ENCODE results near the gene PIM1. TPM values are rescaled to one million over a fixed set of nuclear protein-coding genes. Genes with fewer than 3 reads are reported as not detected.

The PIM1 gene
- total and polyA plus RNA-seq, 9 of the 15 experiments (the other 6 are each of a cell fraction or from before 2014, with no cell fraction given), result 19.0 to 789 (median 212) TPM

DNA sequence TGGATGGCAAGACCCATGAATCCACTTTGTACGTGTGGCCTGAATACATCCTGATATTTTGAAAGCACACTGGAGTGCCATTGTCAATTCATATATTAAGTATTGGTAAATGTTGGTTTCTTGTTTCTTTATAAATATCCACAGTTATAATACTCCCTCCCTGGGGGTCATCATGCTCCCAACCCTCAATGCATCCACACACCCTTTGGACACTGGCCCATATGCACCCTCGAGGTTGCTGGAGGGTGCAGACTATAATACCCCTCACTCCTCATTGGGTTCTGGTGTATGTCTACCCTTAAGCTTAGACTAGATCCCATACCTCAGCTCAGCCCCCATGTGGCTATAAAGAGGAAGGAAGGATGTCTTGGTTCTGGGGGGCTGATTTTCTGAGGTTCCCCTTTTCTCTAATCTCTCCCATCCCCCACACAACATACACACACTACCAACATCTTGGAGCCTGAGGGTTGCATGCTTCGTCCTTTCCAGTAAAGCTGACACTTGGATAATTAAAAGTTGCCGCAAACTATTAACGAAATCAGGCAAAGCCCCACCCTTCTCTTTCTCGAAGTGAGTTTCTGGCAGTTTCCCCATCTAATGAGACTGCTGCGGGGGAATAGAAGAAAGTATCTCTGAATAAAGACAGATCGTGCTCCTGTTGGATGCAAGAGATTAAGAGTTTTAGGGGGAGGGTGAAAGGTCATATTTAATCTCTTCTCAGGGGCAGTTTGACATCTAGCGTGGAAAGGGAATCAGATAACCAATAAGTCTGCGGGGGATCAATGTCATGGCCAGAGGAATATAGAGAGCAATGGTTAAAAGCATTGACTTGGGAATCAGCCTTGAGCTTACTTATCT, 7.4 kb downstream of the PIM1 start (continued):
- TF ChIP-seq ZNF282 (CRISPR knock-in tag; IDR thresholded peaks at IDR 0.05), result no peak
- TF ChIP-seq CBFA2T2 (conservative IDR thresholded peaks at IDR 0.05), result peak; percentile 27; the same call in 1 of the 2 replicates
- TF ChIP-seq TEAD4 (IDR thresholded peaks at IDR 0.05; ENCODE audit: low read length), result peak; percentile 39; the same call in 1 of the 2 replicates
- TF ChIP-seq TEAD4 (CRISPR knock-in tag; IDR thresholded peaks at IDR 0.05; ENCODE audit: borderline replicate concordance), result no peak
- TF ChIP-seq NR3C1 (CRISPR knock-in tag; IDR thresholded peaks at IDR 0.05), result no peak
- TF ChIP-seq CREB1 (IDR thresholded peaks at IDR 0.05), result no peak
- TF ChIP-seq CREB1 (CRISPR knock-in tag; IDR thresholded peaks at IDR 0.05), result 0 out of 2 replicates have a peak, but pooled peaks have one; percentile 19
- TF ChIP-seq ETS2 (tag; IDR thresholded peaks at IDR 0.05; ENCODE audit: borderline replicate concordance, poor library complexity, severe bottlenecking), result no peak
- TF ChIP-seq U2AF2 (optimal IDR thresholded peaks at IDR 0.05; ENCODE audit: low read depth, low read length), result no peak
- 0 out of 2 replicates have a peak, but pooled peaks have one; percentile 17 for TF ChIP-seq ZNF445 (CRISPR knock-in tag; IDR thresholded peaks at IDR 0.05; ENCODE audit: low read depth)
- peak; percentile 63 for TF ChIP-seq ARID1B (IDR thresholded peaks at IDR 0.05)
- no peak for TF ChIP-seq THRAP3 (IDR thresholded peaks at IDR 0.05; ENCODE audit: borderline replicate concordance)
- TF ChIP-seq SRF (CRISPR knock-in tag; IDR thresholded peaks at IDR 0.05), result peak in 1 of 2 experiments; percentile 40; a peak in 1 of 4 replicates
- no peak for TF ChIP-seq SIN3B (IDR thresholded peaks at IDR 0.05; ENCODE audit: low read depth)
- no peak for TF ChIP-seq SIX5 (IDR thresholded peaks at IDR 0.05; ENCODE audit: borderline replicate concordance in 1 of 2, insufficient read depth in 1 of 2, low read depth in 1 of 2, low read length in 2 of 2)
- TF ChIP-seq SETDB1 (IDR thresholded peaks at IDR 0.05; ENCODE audit: low read length), result no peak
- TF ChIP-seq ZNF436 (CRISPR knock-in tag; IDR thresholded peaks at IDR 0.05), result peak; percentile 59; the same call in 1 of the 2 replicates
- TF ChIP-seq, protein P1, sequence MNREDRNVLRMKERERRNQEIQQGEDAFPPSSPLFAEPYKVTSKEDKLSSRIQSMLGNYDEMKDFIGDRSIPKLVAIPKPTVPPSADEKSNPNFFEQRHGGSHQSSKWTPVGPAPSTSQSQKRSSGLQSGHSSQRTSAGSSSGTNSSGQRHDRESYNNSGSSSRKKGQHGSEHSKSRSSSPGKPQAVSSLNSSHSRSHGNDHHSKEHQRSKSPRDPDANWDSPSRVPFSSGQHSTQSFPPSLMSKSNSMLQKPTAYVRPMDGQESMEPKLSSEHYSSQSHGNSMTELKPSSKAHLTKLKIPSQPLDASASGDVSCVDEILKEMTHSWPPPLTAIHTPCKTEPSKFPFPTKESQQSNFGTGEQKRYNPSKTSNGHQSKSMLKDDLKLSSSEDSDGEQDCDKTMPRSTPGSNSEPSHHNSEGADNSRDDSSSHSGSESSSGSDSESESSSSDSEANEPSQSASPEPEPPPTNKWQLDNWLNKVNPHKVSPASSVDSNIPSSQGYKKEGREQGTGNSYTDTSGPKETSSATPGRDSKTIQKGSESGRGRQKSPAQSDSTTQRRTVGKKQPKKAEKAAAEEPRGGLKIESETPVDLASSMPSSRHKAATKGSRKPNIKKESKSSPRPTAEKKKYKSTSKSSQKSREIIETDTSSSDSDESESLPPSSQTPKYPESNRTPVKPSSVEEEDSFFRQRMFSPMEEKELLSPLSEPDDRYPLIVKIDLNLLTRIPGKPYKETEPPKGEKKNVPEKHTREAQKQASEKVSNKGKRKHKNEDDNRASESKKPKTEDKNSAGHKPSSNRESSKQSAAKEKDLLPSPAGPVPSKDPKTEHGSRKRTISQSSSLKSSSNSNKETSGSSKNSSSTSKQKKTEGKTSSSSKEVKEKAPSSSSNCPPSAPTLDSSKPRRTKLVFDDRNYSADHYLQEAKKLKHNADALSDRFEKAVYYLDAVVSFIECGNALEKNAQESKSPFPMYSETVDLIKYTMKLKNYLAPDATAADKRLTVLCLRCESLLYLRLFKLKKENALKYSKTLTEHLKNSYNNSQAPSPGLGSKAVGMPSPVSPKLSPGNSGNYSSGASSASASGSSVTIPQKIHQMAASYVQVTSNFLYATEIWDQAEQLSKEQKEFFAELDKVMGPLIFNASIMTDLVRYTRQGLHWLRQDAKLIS (CRISPR knock-in tag; IDR thresholded peaks at IDR 0.05), result peak; percentile 86
- TF ChIP-seq, protein P2, sequence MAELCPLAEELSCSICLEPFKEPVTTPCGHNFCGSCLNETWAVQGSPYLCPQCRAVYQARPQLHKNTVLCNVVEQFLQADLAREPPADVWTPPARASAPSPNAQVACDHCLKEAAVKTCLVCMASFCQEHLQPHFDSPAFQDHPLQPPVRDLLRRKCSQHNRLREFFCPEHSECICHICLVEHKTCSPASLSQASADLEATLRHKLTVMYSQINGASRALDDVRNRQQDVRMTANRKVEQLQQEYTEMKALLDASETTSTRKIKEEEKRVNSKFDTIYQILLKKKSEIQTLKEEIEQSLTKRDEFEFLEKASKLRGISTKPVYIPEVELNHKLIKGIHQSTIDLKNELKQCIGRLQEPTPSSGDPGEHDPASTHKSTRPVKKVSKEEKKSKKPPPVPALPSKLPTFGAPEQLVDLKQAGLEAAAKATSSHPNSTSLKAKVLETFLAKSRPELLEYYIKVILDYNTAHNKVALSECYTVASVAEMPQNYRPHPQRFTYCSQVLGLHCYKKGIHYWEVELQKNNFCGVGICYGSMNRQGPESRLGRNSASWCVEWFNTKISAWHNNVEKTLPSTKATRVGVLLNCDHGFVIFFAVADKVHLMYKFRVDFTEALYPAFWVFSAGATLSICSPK (IDR thresholded peaks at IDR 0.05; ENCODE audit: borderline replicate concordance), result no peak
- TF ChIP-seq TBL1XR1 (IDR thresholded peaks at IDR 0.05; ENCODE audit: low read length in 2 of 2), result peak in 1 of 2 experiments; percentile 76; a peak in 3 of 4 replicates
- no peak for TF ChIP-seq ARID2 (IDR thresholded peaks at IDR 0.05)
